HUES6 (cell line): ENCODE data around the gene GRPEL1.
A peak's percentile ranks its signal among the peaks of the same experiment; 100 is the strongest.
"Not testable (repeated sequence)": the region's sequence is repeated elsewhere in the genome, so short reads cannot be mapped to it uniquely, and the experiment has no call there.

Source experiments
- H3K27ac ChIP-seq: 2 replicates; pipeline ENCODE4 v1.7.0; 2013; ENCODE audit warnings: low read depth, mild to moderate bottlenecking, low read length, inconsistent platforms
- H3K27me3 ChIP-seq: 2 replicates; pipeline ENCODE4 v1.6.1; 2013; ENCODE audit warnings: low read length; ENCODE audit not compliant: control insufficient read depth, insufficient read depth
- H3K36me3 ChIP-seq: 2 replicates; pipeline ENCODE4 v1.6.1; 2013; ENCODE audit warnings: low read length; ENCODE audit not compliant: control insufficient read depth, insufficient read depth
- H3K4me1 ChIP-seq: 2 replicates; pipeline ENCODE4 v1.6.1; 2013; ENCODE audit warnings: low read length; ENCODE audit not compliant: control insufficient read depth, insufficient read depth
- H3K4me3 ChIP-seq: 2 replicates; pipeline ENCODE4 v1.5.1; 2013; ENCODE audit warnings: low read depth, low read length
- H3K9ac ChIP-seq: one replicate; pipeline ENCODE4 v1.6.1; 2013; ENCODE audit warnings: mild to moderate bottlenecking, low read length
- H3K9me3 ChIP-seq: 2 replicates; pipeline ENCODE4 v1.6.1; 2013; ENCODE audit warnings: low read depth, low read length; ENCODE audit not compliant: control insufficient read depth, insufficient read depth

GRPEL1 gene

DNA sequence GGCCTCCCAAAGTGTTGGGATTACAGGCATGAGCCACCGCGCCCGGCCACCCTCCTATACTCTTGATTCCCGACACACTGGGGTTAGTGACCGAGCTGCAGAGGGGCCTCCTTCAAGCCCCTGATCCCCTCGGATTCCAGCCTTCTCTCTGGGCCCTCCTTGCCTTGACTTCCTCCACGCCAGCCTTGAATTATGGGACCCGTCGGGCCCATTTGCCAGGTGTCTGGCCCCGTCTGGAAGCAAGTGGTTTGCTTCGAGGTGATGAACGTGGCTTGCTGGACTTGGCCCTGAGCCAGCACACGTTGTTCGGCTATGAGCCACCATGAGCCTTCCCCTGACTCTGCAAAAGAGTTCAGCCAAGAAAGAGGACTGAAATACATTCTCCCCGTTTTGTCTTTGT lies 37.4 kb upstream of the GRPEL1 start:
- peaks cover 19% of the 10 kb centered on the region for H3K27me3 ChIP-seq
- H3K36me3 ChIP-seq = no peaks in the 10 kb centered on the region
- no peak overlapping the region for H3K27ac ChIP-seq
- H3K4me1 ChIP-seq = peaks cover 17% of the 10 kb centered on the region
- no peak overlapping the region for H3K4me3 ChIP-seq
- H3K9ac ChIP-seq = no peak overlapping the region
- no peaks in the 10 kb centered on the region for H3K9me3 ChIP-seq

- peaks cover 17% of the 10 kb centered on the region for H3K4me1 ChIP-seq
- no peaks in the 10 kb centered on the region for H3K9me3 ChIP-seq
- no peak overlapping the region for H3K9ac ChIP-seq
- H3K27ac ChIP-seq = no peak overlapping the region
- H3K27me3 ChIP-seq = peaks cover 19% of the 10 kb centered on the region
- no peaks in the 10 kb centered on the region for H3K36me3 ChIP-seq
- no peak overlapping the region for H3K4me3 ChIP-seq
These were observed 36.6 kb upstream of the GRPEL1 start for GRCh38 chr4:7104366-7105031.

DNA sequence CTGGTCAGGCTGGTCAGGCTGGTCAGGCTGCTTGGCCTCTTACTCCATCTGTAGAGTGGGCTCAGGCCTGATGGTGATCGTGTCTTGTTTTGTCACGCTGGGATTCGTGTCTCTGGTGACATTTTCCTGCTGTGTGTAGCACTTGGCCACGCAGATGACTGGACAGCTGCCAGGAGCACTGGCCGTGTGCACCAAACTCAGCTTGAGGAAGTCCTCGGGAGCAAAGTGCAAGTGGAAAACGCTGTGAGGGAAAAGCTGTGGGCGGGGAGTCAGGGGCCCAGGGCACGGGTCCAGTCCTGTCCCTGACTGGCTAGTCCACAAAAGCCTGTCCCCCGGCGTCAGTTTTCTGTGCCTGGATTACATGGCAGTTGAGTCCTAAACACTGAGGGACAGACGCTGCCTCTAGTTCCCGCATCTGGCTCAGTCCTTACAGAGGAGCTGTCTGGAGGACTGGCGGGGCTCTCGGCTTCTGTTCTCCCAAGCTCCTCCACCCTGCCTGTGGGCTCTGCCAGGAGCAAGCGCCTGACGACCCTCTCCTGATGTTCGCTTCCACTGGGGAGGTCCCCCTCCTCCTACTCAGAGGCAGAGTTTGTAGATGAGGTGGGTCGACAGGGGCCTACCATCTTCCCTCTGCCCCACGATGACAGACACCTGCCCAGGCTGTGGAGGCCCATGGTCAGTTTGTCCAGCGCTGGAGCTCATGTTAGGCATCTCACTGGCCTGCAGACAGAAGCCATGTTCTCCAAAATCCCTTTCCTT lies 35.9 kb upstream of the GRPEL1 start:
- Histone ChIP-seq H3K4me3 (peak overlapping the region; percentile 69), H3K36me3 (no peaks in the 10 kb centered on the region), H3K9me3 (no peaks in the 10 kb centered on the region), H3K27me3 (peaks cover 19% of the 10 kb centered on the region), H3K27ac (no peak overlapping the region), H3K9ac (no peak overlapping the region), H3K4me1 (peaks cover 17% of the 10 kb centered on the region)

DNA sequence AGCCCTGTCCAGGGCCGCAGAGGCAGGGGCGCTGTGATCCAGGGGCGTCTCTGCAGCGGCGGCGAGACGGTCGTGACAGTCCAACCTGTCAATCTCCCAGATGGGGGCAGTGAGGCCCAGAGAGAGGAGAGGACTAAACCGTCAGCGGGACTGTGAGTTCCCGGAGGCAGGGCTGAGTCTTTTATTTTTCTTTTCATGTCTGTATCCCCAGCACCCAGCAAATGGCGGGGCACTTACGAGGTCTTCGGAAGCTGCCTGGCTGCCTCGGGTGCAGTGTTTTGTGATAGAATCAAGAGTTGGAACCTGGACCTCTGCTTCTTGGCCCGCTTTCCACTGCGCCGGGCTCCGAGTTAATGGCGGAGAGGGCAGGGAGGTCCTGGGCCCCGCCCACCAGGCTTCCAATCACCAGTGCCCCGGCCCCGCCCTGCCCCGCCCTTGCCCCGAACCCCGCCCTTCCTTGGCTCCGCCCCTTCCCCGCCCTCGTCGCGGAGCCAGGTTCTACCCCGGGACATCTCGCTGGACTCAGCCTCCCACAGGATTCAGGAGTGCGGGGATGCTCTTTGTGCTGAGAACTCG lies 35.3 kb upstream of the GRPEL1 start:
- Histone ChIP-seq H3K27me3 (peaks cover 24% of the 10 kb centered on the region), H3K27ac (no peak overlapping the region), H3K36me3 (no peaks in the 10 kb centered on the region), H3K4me3 (peak overlapping the region; percentile 95), H3K9me3 (no peaks in the 10 kb centered on the region), H3K9ac (peak overlapping the region; percentile 55), H3K4me1 (peaks cover 17% of the 10 kb centered on the region)

DNA sequence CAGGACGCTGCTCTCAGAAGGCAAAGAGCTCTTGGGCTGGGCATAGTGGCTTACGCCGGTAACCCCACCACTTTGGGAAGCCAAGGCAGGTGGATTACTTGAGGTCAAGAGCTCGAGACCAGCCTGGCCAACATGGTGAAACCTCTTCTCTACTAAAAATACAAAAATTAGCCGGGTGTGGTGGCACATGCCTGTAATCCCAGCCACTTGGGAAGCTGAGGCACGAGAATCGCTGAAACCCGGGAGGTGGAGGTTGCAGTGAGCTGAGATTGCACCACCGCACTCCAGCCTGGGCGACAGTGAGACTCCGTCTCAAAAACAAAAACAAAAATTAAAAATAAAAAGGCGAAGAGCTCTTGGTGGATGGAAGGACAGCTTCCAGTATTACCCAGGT lies 34.6 kb upstream of the GRPEL1 start:
- H3K27ac ChIP-seq, H3K36me3 ChIP-seq, H3K9me3 ChIP-seq: not testable (repeated sequence)
- peak overlapping the region; percentile 95 for H3K4me3 ChIP-seq
- H3K27me3 ChIP-seq = peaks cover 30% of the 10 kb centered on the region
- peaks cover 17% of the 10 kb centered on the region for H3K4me1 ChIP-seq
- H3K9ac ChIP-seq = peak overlapping the region; percentile 55

GRCh38 chr4:7101692-7102515 lies 34.0 kb upstream of the GRPEL1 start:
- H3K4me3 ChIP-seq = peak overlapping the region; percentile 95
- H3K9ac ChIP-seq = peak overlapping the region; percentile 20

DNA sequence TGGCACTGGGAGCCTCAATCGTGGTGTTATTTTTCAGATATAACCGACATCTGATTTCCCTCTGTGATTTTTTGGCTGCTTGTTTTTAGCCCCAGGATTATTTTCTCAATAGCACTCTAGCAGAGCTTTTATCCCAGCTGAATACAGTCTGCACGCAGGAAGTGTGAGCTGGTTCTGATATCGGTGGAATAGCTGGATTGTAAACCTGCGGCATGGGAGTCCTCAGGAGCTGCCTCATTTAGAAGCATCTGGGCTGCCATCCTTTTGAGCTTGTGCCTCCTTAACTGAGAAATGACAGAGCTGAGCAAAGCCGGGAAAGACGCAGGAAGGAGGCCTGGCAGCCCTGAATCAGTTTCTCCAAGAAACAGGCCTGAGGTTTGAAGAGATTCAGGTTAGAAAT lies 28.4 kb upstream of the GRPEL1 start:
- Histone ChIP-seq H3K4me3 (no peak overlapping the region), H3K36me3 (no peaks in the 10 kb centered on the region), H3K9ac (no peak overlapping the region), H3K9me3 (no peaks in the 10 kb centered on the region), H3K27ac (no peak overlapping the region), H3K4me1 (no peaks in the 10 kb centered on the region), H3K27me3 (peaks cover 61% of the 10 kb centered on the region)

More at GRCh38 chr4:7101692-7102515, 34.0 kb upstream of the GRPEL1 start:
- H3K4me1 ChIP-seq = peaks cover 17% of the 10 kb centered on the region
- H3K36me3 ChIP-seq = no peaks in the 10 kb centered on the region
- H3K27me3 ChIP-seq = peaks cover 33% of the 10 kb centered on the region
- no peaks in the 10 kb centered on the region for H3K9me3 ChIP-seq
- no peak overlapping the region for H3K27ac ChIP-seq

DNA sequence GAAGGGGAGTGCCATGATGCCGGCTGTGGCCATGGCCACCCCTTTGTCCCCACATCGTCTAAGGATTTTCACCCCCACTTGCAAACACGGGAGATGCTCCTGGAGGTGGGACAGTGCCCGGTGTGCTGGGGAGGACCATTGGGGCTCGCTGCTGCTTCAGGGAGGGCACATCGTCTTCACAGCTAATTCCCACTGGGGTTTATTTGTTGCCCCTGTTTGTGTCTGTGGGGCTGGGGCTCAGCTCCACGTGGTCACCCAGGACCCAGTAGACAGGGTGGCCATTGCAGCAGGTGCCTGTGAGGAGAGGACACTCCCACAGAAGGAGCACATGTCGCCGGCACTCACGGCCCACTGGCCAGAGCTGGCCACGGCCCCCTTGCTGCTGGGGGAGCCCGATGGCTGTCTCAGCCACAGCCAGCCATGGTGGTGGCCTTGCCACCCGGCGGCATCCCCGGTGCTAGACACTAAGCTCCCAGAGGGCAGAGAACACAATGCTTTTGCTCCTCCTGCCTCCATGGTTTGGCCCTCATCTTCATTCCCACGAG lies 27.8 kb upstream of the GRPEL1 start:
- Histone ChIP-seq H3K4me1 (no peaks in the 10 kb centered on the region), H3K9me3 (no peaks in the 10 kb centered on the region), H3K27ac (no peak overlapping the region), H3K27me3 (peaks cover 67% of the 10 kb centered on the region), H3K4me3 (no peak overlapping the region), H3K36me3 (no peaks in the 10 kb centered on the region), H3K9ac (no peak overlapping the region)

- no peak overlapping the region for H3K27ac ChIP-seq
- no peak overlapping the region for H3K4me3 ChIP-seq
- H3K4me1 ChIP-seq = no peaks in the 10 kb centered on the region
- H3K9ac ChIP-seq = no peak overlapping the region
- H3K36me3 ChIP-seq = no peaks in the 10 kb centered on the region
- no peaks in the 10 kb centered on the region for H3K9me3 ChIP-seq
- peaks cover 71% of the 10 kb centered on the region for H3K27me3 ChIP-seq
These were observed 27.1 kb upstream of the GRPEL1 start for GRCh38 chr4:7094916-7095315.

GRCh38 chr4:7092026-7092425 lies 24.2 kb upstream of the GRPEL1 start:
- no peaks in the 10 kb centered on the region for H3K36me3 ChIP-seq
- no peak overlapping the region for H3K9ac ChIP-seq
- H3K27me3 ChIP-seq = peaks cover 72% of the 10 kb centered on the region
- H3K4me3 ChIP-seq = no peak overlapping the region
- H3K27ac ChIP-seq = no peak overlapping the region
- no peaks in the 10 kb centered on the region for H3K4me1 ChIP-seq
- peaks cover 9% of the 10 kb centered on the region for H3K9me3 ChIP-seq
